D721Med (cell line): Measurements from ENCODE around the gene GUK1.

Experiments used
- DNase-seq: peaks from one replicate; pipeline ENCODE4 v3.0.0; 2011; ENCODE audit warnings: low spot score; ENCODE audit not compliant: insufficient read length
- FAIRE-seq: peaks from 2 replicates; lab custom pipeline; 2011; peaks lifted over from hg19 to GRCh38; lab: Jason Lieb, UNC
- TF ChIP-seq, protein P1 (sequence below): IDR thresholded peaks from 2 replicates; pipeline ENCODE4 v1.5.1; 2012; ENCODE audit warnings: mild to moderate bottlenecking, control low read depth; ENCODE audit not compliant: insufficient read depth; ENCODE audit errors: missing control alignments

The GUK1 gene

DNA sequence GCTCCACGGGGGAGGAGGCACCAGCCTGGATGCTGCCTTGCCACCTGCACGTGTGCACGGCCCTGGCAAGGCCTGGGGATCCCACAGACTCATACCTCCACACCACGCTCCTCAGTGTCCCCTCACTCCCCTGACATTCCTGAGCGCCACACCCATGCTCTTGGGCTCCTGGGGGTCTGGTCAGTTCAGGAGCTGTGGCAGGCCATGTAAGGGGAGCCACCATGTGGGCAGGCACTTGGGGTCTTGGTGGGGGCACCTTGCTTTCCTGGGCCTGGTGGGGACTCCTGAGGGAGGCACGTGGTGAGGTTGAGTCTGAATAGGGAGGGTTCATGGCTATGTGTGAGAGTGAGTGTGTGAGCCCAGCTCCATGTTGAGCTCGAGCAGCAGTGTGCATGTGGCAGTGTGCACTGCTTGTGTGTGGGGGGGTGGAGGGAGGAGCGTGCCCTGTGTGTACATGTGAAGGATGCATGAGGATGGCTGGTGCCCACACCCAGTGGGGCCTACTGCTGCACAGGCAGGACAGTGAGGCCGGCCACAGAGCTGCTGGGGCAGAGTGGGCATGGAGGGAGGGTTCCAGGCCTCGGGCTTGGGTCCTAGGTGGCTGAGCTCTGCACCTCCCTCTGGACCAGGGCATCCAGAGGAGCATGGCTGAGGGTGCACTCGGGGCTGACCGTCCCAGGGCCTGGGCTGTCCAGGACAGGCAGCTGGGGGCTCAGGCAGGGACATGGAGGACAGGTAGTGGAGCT, 11.3 kb downstream of the GUK1 start:
- TF ChIP-seq, protein P1, sequence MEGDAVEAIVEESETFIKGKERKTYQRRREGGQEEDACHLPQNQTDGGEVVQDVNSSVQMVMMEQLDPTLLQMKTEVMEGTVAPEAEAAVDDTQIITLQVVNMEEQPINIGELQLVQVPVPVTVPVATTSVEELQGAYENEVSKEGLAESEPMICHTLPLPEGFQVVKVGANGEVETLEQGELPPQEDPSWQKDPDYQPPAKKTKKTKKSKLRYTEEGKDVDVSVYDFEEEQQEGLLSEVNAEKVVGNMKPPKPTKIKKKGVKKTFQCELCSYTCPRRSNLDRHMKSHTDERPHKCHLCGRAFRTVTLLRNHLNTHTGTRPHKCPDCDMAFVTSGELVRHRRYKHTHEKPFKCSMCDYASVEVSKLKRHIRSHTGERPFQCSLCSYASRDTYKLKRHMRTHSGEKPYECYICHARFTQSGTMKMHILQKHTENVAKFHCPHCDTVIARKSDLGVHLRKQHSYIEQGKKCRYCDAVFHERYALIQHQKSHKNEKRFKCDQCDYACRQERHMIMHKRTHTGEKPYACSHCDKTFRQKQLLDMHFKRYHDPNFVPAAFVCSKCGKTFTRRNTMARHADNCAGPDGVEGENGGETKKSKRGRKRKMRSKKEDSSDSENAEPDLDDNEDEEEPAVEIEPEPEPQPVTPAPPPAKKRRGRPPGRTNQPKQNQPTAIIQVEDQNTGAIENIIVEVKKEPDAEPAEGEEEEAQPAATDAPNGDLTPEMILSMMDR, result no peak
- DNase-seq (no peak), FAIRE-seq (no peak)

DNA sequence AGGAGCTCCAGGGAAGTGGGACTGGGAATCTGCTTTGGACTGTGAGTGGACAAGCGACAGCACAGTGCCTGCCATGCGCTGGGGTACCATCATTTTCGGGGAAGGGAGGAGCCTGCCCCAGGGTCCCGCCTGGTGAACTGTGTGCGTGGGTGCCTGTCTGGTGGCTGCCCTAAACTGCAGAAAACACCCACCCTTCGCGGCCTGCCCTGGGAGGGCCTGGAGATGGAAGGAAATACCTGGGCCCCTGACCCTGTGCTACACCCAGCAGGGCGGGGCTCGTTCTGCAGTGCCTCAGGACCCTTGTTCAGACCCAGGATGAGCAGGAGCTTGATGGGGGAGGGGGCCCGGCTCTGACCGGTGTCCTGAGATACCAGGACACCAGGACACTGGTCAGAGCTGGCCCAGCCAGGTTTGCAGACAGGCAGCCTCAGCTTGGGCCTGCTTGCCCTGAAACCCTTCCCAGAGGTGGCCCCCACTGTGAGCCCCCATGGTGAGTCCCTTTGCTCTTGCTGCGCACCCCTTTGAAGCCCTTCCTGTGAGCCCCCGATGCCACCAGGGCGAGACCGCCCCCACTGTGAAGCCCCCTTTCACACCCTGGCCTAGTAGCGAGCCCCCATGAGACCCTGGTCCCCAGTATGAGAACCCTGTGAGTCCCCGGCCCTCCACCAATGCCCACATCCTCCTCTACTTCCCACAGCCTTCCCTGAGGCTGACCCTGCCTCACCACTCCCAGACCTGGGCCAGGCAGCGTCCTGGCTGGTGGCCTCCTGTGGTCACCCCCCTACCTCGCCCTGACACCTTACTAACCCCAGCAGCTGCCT, 12.2 kb downstream of the GUK1 start:
- DNase-seq (no peak), FAIRE-seq (no peak)
- TF ChIP-seq, protein P1, result no peak

DNA sequence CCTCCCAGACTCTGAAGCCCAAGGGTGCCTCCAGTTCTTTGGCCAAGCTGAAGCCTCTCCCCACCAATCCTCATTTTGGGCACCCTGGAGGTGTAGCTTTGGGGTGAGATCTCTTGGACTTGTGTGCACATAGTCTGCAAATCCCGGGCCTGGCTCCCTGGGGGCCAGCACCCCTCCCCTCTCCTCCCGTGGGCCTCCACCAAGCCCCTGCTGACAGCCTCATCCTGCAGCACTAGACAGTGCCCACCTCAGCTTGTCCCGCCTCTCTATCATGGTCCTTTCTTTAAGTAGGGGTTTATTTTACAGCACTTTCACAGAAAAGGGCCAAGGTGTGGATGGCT, 12.8 kb downstream of the GUK1 start:
- no peak for DNase-seq
- no peak for FAIRE-seq
- TF ChIP-seq, protein P1, result no peak

DNA sequence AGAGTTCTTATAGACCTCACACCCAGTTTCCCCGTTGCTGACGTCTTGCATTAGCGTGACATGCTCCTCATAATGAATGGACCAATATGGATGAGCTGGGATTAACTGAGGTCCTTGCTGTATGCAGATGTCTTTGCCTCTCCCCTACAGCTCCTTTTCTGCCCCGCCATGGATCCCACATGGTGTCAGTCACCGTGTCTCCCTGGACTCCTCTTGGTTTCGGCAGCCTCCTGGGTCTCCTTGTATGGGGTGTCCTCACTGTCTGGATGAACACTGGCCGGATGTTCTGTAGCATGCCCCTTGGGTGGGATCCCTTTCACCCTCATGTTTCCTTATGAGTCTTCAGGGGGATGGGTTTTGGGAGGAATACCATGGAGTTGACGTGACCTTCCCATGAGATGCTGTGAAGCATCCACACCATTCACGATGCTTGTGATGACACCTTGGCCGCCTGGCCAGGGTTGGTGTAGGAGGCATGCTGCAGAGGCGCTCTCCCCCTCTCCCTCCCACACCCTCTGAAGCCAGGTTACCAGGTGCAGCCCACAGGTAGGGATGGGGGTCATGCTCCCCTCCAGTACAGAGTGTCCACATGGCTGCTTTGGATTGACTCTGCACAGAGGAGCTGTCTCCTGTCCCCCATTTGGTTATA, 14.1 kb downstream of the GUK1 start:
- TF ChIP-seq, protein P1, result no peak
- DNase-seq (no peak), FAIRE-seq (no peak)

DNA sequence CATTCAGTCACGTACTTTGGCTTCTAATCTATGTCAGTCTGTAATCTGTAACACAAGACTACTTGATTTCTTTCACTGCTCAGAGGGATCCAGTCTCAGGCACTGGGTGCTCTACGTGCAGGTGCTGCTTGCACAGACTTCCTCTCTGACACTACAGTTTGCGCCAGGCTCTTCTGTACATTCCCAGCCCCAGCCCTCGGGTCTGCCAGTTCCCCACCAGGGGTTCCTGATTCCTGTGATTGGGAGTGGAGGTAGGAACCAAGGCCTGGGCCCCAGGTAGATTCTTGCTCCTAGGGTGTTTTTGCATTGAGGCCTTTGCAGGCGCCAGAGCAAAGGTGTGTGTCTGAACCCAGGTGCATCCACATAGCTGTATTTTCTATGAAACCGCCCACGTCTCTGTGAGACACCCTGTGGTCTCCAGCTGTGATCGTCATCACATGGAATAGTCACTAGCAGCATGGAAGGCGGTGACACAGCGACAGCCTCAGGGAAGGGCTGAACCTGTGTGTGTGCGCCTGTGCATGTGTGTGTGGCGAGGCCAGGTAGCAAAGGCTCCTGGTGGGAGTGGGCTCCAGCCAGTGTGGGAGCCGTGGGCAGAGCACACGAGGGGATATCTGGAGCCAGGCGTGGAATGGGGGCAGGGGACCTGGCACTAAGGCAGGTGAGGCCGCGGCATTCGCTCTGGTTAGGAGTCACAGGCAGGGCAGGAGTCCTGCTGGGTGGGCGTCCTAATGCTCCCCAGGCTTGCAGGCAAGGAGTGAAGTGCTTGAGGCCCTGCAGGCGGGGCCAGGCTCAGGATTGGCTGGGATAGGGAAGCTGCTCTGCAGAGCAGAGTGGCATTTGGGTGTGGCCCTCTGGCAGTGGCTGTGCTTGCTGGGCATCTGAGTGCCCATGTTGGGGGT, 14.8 kb downstream of the GUK1 start:
- TF ChIP-seq, protein P1, result no peak
- DNase-seq (no peak), FAIRE-seq (no peak)

DNA sequence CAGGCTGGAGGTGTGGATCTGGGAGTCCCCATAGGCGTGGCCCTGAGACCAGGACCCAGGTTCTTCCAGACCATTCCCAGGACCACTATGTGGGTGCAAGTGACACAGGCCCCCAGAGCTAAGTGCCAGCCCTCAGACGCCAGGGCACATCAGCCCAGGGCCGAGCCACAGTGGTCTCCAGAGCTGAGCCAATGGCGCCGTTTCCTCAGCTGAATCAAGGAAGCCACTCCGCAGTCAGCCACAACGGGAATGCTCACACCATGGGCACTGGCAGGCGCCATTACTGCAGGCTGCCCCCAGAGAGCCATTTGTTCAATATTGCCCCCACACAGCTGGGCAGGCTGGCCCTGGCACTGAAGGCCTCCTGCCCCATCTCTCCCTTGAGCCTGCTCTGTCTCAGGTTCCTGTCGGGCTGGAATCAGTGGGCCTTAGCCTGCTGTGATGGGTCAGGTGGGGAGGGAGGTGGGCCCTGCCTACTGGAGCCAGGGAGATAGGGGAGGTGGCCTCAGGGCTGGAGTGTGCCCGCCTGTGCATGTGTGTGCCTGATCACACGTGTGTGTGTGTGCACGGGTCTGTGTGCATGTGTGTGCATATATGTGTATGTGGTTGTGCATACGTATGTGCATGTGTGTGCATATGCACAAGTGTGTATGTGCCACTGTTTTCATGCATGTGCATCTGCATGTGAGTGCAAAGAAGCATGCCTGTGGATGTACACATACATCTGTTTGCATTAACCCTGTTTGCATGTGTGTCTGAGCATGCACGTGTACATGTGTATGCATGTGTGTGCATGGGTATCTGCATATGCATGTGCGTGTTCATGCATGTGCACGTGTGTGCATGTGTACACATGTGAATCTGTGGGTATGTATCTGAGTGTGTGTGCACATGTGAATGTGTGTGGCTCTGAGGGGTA, 15.8 kb downstream of the GUK1 start:
- DNase-seq, result no peak
- TF ChIP-seq, protein P1, result no peak
- FAIRE-seq, result no peak
